Stimulated activated CD4-positive, alpha-beta T cell treated with anti-CD3 and anti-CD28 coated beads, Interleukin-4, amount 100 ng/mL, for 48 hours (primary cell): ENCODE data around the gene C6orf136.
A peak's percentile ranks its signal among the peaks of the same experiment; 100 is the strongest.

Experiments
- DNase-seq, 2 donors: peaks; one replicate each; pipeline ENCODE4 v3.0.0-alpha.2; 2020; ENCODE audit warnings: low read depth in 2 of 2

The C6orf136 gene

GRCh38 chr6:30615219-30615957, 31.5 kb upstream of the C6orf136 start:
- peak in 1 of 2 donors; percentile 23 for DNase-seq

GRCh38 chr6:30615958-30616810, 30.7 kb upstream of the C6orf136 start:
- DNase-seq, result no peak

DNA sequence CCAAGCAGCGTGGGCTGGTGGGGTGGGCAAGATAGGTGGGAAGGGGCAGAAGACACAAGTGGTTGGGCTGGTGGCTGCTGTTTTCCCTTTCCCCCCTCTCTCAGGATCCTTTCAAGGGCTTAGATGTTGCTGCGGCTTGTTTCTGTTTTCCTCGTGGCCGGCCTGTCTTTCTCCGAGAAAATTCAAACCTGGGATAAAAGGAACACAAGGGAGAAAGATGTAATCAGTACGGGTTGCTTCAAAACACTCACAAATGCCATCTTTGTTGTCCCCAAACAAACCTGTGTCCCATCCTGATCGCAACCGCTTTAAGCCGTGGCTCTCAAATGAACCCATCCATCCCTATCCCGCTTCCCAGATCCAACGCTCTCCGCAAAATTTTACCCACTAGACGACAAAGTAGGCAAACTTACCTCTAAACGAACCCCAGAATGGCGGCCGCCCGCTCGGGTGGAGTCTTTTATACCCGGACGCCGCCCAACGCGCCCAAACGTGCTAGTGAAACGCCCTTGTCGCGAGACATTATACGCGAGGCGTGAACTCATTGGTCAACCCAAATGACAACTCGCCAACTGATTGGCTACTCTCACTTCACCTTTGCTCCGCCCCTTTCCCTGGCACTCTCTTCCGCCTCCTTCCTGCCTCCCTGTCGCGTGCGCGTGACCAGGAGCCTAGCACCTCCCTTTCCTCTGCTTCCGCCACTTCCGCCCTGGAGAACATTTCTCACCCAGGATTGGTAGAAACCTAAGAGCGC, 29.9 kb upstream of the C6orf136 start, which contains the start of gene PPP1R10:
PPP1R10 (minus strand) TSS at position 433 of the 754 bp plus-strand sequence. CDS start 7,299 bp downstream, outside the sequence.
- DNase-seq, result peak; percentile 91 to 97

- DNase-seq, result peak; percentile 93 to 96
These were observed 29.2 kb upstream of the C6orf136 start, which contains the start of gene MRPS18B for GRCh38 chr6:30617565-30618269. Gene MRPS18B (plus strand): TSS chr6:30617840. CDS start chr6:30617866, 26 bp downstream.

- no peak for DNase-seq
These were observed 28.6 kb upstream of the C6orf136 start for GRCh38 chr6:30618270-30618797.

- no peak for DNase-seq
These were observed 27.4 kb upstream of the C6orf136 start for GRCh38 chr6:30619561-30619960.

GRCh38 chr6:30625511-30625910, 21.4 kb upstream of the C6orf136 start:
- DNase-seq, result no peak

- DNase-seq, result peak; percentile 75 to 81
These were observed 20.2 kb upstream of the C6orf136 start, which contains the start of gene ATAT1 for GRCh38 chr6:30626484-30627366. Gene ATAT1 (plus strand): TSS chr6:30626874.

DNA sequence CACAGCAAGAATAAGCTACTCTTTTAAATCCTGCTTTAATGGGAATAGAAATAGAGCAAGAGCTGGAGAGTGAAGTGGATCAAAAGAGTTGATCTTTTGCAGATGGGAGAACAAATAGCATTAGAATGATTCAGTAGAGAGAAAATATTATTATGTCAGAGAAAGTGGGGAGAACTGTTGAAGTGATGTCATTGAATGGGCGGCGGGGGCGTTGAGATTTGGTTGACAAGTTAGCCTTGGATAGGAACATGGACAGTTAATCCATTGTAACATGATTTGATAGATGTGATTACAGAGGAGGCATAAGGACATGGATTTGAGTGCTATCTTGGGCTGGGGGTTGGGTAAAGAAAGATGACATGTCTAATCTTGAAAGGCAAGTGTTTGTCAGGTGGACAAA, 11.1 kb upstream of the C6orf136 start:
- no peak for DNase-seq

- no peak for DNase-seq
These were observed 6.5 kb upstream of the C6orf136 start for GRCh38 chr6:30640481-30640880.

DNA sequence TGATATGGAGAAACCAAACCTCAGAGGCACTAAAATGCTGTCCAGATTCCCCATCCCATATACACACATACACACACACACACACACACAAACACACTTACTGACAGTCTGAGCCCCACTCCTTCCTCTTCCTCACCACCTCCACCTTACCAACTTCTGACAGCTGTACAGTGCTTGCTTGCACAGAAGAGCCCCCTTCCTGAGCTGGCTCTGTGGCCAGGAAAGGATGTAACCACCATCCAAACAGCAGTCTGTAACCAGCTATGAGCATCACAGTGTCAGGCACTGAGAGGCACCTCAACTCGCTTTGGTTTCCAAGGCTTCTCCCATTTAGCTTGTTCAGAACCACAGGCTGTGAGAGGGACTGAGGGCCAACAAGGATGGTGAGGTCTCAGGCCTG, 5.9 kb upstream of the C6orf136 start:
- no peak for DNase-seq

- DNase-seq, result no peak
These were observed 3.3 kb upstream of the C6orf136 start for GRCh38 chr6:30643656-30644055.

- no peak for DNase-seq
These were observed 2.2 kb upstream of the C6orf136 start for GRCh38 chr6:30644769-30645168.

GRCh38 chr6:30645989-30646388, 944 bp upstream of the C6orf136 start:
- no peak for DNase-seq

DNA sequence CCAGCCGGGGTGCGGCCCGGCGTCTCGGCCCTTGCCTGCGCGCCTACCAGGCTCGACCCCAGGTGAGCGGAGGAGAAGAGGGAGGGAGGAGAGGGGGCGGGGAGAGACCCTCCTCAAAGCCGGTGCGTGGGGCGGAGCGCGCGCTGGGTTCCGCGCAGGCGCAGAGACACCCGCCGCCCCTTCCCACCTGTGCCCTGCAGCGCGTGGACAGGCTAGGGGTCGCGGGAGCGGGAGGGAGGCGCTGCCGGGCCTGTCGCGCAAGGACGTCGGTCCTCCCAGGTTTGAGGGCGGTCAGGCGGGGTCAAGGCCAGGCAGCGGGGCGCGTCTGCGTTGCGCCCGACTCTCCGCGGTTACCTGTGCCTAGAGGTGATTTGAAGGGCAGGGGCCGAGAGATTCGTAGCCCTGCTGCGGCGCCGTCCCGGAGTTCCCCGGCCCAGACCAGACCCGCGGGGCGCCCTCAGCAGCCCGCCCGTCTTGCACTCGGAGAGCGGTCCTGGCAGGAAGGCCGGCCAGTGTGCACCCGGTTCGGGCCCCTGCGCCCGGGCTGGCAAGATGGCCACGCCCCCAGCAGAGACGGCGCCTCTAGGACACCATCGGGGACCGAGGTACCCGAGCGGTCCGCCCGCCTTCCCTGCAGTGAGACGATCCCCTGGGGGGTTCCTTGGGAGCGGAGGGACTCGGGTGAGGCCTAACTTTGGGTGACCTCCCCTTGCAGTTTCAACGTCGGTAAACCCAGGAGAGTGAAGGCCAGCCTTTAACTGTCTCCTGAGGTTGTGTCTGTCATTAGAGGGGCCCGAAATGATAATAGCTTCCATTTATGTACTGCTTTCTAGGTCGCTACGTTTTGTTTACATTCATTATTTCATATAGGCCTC, 546 bp downstream of the C6orf136 start:
- DNase-seq, result peak; percentile 67 to 75

GRCh38 chr6:30651143-30651542, 4.2 kb downstream of the C6orf136 start:
- no peak for DNase-seq

DNA sequence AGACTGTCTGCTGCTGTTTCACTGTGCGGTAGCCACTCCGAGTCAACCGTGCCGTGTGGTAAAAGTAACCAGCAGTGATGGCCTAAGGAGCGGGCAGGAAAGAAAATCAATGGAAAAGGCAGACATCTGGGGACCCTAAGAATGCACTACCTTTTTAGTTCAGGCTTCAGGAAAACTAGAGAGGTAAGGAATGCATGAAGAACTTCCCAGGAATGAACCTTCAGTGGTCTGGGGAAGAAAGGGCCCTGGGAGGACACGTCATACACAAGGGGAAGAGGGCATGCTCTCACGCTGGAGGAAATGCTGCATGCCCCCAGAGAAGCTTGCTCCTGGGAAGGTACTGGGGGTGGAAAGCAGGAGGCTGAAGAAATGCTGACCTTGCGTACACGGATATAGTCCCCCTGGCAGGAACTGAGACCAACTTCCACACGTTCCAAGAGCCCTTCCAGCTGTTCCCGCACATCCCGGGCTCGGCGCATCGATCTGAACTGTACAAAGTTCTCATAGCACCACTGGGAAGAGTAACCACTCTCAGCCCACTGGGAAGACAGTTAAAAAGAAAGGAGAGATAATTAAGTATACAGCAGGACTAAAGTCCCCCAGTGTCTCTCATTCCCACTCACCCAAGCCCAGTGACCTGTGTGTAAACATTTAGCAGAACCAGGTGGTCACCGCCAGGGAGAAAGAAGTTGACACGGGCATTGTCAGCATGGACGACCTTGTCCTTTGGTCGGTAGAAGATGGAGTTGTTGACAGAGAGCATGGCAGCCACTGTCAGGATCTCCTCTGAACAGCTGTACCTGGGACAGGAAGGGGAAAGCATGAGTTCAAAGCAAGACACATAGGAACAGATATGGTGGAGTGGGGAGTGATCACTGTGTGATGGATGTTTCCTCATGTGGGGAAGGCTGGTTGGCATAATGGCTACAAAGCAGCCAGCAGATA, 8.1 kb downstream of the C6orf136 start:
- DNase-seq, result no peak

DNA sequence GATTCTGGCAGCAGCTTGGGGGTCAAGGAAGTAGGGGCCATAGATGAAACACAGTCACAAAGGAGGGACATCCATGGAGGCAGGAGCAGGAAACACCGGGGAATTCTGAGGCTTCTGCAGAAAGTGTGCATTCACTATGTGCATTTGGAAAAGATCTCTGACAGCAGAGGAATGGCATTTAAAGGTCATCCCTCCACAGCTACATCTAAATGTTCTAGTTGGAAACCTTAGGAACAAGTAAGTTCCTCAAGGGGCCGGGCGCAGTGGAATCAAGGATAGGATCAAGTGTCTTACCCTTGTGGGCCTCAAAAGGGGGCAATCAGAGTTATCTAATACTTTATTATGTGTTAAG, 8.8 kb downstream of the C6orf136 start:
- DNase-seq, result no peak
